NCI-H2196 (cell line): ENCODE data around the gene CMSS1.
A peak's percentile ranks its signal among the peaks of the same experiment; 100 is the strongest.

Source experiments
- DNase-seq: peaks from one replicate; lab custom pipeline; 2025; ENCODE audit not compliant: unreplicated experiment; lab: John Stamatoyannopoulos, UW

The CMSS1 gene

DNA sequence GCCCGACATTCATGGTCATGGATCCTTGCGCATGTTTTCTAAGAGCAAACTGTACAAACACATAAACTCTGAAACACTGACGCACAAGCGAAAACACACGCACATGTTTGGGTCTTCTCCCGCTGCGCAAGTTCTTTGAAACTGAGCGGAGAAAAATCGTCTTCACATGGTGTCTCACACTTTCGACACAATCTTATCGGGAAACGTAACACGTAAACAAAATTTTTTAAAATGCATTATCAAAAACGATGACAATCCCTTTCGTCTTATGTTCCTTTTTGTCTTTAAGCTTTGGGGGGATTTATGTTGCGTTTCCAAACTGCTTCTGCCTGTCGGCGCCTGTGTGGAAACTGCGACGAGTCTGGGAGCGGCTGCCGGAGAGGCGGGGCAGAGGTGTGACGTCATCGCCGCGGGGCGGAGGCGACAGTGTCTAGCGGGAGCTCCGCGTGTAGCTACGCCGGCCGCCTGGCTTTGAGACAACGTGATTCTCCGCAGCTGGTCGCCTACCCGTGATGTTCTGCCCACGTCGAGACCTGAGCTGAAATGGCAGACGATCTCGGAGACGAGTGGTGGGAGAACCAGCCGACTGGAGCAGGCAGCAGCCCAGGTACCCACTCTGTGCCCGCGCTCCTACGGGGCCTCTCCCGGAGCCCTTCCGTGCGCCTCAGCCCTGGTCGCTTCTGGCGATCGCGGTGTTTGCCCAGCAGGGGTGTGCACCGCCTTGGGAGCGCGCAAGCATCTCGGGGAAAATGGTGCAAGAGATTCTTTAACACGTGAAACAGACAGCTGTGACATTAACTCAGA lies at the start of gene CMSS1:
TSS of gene CMSS1 (plus strand) at position 426 of the 804 bp plus-strand sequence.
- DNase-seq = peak; percentile 96

DNA sequence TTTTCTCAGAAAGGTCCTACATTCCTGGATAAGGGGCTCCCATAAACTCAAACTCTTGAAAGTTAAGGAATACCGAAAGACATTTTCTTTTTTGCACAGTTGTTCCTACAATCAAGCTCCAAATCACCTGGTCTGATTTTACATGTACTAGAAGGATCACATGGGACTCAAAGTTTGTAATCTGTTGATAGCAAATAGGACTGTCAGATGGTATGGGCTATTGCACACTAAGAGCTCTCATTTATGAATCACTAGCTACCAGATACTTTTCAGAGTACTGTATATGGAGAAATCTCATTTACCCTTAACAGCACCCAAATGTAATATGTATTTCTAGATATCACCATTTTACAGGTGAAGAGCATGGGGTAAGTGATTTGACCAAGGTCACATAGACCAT lies 49.5 kb upstream of the CMSS1 start:
- DNase-seq = no peak

DNA sequence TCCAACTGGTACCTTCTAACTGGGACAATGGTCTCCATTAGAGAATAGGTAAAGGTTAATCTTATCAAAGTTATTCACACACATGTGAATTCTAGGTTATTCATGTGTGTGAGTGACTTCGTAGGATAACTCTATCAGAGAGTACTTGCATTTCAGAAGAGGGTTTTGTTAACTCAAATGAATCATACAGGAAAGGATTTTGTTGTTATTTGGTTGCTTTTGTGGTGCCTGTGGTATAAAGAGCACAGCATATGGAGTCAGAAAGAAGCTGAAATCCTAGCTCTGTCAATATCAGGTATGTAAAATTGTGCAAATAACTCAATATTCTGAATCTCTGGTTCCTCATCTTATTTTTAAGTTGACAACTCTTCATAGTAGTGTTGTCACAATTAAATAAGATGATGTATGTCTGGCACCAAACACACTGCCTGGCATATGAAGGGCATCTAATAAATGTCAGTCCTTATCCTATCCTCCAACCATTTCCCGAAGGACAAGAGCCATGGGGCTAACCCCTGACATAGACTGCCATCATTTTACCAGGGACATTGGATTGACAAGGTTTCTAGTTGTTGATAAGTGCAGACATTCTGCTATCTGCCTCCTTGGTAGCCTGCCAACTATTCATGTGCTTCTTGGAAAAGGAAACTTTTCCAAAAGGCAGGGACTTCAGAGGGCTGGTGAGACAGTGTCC lies 48.7 kb upstream of the CMSS1 start:
- no peak for DNase-seq

DNA sequence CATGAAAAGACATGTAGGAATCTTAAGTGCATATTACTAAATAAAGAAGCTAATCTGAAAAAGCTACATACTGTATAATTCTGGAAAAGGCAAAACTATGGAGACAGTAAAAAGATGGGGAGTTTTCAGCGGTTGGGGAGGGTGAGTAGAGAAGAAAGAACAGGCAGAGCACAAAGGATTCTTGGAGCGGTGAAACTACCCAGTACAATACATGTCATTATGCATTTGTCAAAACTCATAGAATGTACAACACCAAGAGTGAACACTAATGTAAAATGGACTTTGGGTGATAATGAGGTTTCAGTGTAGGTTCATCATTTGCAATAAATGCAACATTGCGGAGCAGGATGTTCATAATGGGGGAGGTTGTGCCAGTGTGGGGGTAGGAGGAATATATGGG lies 45.5 kb upstream of the CMSS1 start:
- no peak for DNase-seq

DNA sequence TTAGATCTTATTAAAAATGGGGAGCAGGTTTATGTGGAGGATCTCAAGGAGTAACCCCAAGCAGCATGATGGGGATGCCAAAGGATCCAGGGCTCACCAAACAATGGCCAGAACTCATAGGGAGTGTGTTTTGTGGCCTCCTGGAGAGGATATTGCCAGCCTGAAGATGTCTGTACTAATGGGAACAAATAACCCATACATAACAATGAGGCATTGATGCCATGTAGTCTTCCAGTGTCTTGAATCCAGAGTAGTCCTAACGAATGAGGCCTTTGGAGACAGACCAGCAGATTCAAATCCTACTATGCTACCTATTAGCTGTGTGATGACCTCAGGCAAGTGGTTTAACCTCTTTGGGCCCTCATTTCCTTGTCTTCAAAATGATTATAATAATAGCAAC lies 45.0 kb upstream of the CMSS1 start:
- no peak for DNase-seq

GRCh38 chr3:99774467-99774866 lies 43.2 kb upstream of the CMSS1 start:
- no peak for DNase-seq

DNA sequence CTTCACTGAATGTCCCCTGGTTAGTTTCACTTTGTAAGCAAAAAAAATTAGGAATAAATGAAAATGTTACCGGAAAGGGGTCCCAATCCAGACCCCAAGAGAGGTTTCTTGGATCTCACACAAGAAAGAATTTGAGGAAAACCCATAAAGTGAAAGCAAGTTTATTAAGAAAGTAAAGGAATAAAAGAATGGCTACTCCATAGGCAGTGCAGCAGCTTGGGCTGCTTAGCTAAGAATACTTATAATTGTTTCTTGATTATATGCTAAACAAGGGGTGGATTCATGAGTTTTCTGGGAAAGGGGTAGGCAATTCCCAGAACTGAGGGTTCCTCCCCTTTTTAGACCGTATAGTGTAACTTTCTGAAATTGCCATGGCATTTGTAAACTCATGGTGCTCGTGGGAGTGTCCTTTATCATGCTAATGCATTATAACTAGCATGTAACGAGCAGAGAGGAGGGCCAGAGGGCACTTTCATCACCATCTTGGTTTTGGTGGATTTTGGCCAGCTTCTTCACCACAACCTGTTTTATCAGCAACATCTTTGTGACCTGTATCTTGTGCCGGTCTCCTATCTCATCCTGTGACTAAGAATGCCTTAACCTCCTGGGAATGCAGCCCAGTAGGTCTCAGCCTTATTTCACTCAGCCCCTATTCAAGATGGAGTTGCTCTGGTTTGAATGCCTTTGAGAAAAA lies 41.0 kb upstream of the CMSS1 start:
- no peak for DNase-seq

GRCh38 chr3:99777210-99777549 lies 40.5 kb upstream of the CMSS1 start:
- no peak for DNase-seq

- no peak for DNase-seq
Observed at GRCh38 chr3:99777708-99778107, 40.0 kb upstream of the CMSS1 start.

- DNase-seq = no peak
Observed at GRCh38 chr3:99780749-99781148, 36.9 kb upstream of the CMSS1 start.

GRCh38 chr3:99781761-99782160 lies 35.9 kb upstream of the CMSS1 start:
- no peak for DNase-seq

DNA sequence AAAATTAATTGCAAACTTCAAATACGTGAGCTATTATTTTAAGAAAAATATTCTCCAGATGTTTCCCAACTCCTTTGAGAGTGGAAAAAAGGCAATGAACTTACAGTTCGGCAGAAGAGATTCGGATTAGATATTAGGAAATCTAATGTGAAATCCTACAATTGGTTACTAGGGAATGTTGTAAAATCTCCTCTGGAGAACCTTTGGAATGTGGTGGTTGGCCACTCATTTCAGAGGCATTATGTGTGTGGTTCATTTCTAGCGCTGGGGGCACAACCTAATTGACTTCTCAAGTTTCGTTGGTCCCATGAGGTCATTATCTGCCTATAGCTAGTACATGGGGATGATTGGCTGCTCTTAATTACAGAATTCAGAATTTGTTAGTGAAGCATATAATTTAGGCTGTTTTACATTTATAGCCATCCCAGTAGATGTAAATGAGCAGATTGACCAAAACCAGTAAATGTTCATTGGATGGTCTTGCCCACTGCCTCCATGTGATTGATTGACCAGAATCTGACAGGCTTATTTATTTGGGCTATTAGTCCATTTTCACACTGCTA lies 34.6 kb upstream of the CMSS1 start:
- no peak for DNase-seq

GRCh38 chr3:99789011-99789721 lies 28.5 kb upstream of the CMSS1 start:
- peak; percentile 44 for DNase-seq

DNA sequence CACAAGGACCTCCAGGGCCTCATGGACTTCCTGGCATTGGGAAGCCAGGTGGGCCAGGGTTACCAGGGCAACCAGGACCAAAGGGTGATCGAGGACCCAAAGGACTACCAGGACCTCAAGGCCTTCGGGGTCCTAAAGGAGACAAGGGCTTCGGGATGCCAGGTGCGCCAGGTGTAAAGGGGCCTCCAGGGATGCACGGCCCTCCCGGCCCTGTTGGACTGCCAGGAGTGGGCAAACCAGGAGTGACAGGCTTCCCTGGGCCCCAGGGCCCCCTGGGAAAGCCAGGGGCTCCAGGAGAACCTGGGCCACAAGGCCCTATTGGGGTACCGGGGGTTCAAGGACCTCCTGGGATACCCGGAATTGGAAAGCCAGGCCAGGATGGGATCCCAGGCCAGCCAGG lies 23.2 kb upstream of the CMSS1 start:
- no peak for DNase-seq

GRCh38 chr3:99795573-99795972 lies 22.1 kb upstream of the CMSS1 start:
- no peak for DNase-seq

GRCh38 chr3:99799422-99799821 lies 18.2 kb upstream of the CMSS1 start:
- no peak for DNase-seq

GRCh38 chr3:99803297-99803696 lies 14.4 kb upstream of the CMSS1 start:
- no peak for DNase-seq

DNA sequence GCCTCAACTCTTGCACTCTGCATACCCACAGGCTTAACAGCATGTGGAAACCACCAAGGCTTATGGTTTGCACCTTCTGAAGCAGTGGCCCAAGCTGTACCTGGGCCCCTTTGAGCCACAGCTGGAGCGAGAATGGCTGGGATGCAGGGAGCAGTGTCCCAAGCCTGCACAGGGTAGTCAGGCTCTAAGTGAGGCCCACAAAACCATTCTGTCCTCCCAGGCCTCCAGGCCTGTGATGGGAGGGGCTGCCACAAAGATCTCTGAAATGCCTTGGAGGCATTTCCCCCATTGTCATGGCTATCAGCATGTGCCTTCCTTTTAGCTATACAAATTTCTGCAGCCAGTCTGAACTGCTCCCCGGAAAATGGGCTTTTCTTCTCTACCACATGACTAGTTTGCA lies 12.5 kb upstream of the CMSS1 start:
- DNase-seq = no peak

DNA sequence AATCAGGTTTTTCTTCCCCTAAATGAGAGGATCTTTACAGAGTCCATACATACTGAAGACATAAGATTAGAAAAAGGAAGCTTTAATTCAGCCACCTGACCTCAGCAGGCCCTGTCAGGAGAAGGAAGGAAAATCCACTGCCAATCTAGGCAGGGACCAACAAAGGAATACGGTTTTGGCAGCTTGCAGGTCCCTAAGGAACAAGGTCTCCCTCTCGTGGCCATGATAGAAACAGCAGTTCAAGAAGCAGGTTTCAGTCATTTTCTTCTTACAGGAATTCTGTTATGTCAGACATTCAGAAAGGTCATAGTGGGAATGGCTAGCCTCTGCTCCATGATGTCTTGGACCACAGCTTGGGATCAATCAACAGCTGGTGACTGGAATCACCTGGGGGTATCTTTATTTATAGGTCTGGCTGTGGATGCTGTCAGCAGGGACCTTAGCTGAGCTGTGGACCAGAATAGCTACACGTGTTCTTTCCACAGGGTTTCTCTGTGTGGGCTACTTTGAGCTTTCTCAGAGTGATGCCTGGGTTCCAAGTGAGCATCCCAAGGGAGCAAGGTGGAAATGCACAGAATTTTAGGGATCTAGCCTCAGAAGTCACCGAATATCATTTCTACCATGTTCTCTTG lies 9.4 kb upstream of the CMSS1 start:
- peak; percentile 70 for DNase-seq

- no peak for DNase-seq
Observed at GRCh38 chr3:99809565-99809964, 8.1 kb upstream of the CMSS1 start.

DNA sequence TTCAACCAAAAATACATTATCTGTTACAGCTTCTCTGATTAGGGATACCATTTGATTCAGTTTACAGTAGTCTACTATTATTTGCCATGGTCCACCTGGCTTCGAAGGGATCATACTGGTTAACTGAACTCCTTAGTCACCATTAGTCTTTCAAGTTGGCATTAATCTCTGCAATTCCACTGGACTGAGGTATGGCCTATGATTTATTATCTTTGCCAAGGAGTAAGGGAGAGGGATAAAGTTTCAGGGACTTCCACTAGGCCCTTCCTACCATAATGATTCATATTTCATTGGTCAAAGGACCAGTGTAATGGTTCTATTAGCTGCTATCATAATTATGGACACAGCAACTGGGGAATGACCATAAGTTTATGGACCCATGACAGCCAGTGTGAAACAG lies 7.3 kb upstream of the CMSS1 start:
- DNase-seq = no peak
